RPMI7951 (cell line): ENCODE data around the gene MBNL3. TPM values are rescaled to one million over a fixed set of nuclear protein-coding genes. Genes with fewer than 3 reads are reported as not detected.

ENCODE experiments used
- DNase-seq: peaks from one replicate; pipeline ENCODE4 v3.0.0-alpha.2; 2012; ENCODE audit warnings: low read depth
- total RNA-seq: library from RNA; depleted of rRNA; stranded (reverse); fragments of >200 nt; shearing (Covaris generic); gene quantifications from 2 replicates; pipeline ENCODE4 v1.2.3, GENCODE V29; 2014; rRNA removed

The MBNL3 gene
- total RNA-seq, result 3.2 and 4.2 TPM in 2 replicates

GRCh38 chrX:132488819-132489577, at the start of gene MBNL3:
TSS of gene MBNL3 (minus strand) at chrX:132489038. CDS start at chrX:132439611, 49,427 bp downstream.
- DNase-seq, result peak; percentile 71

GRCh38 chrX:132533409-132533808, 44.6 kb upstream of the MBNL3 start:
- no peak for DNase-seq

- no peak for DNase-seq
Observed at GRCh38 chrX:132532913-132533312, 44.1 kb upstream of the MBNL3 start.

GRCh38 chrX:132532097-132532496, 43.3 kb upstream of the MBNL3 start:
- DNase-seq, result no peak

- DNase-seq, result no peak
Observed at GRCh38 chrX:132520792-132521191, 32.0 kb upstream of the MBNL3 start.

- DNase-seq, result no peak
Observed at GRCh38 chrX:132520213-132520612, 31.4 kb upstream of the MBNL3 start.

- DNase-seq, result no peak
Observed at GRCh38 chrX:132518401-132518800, 29.6 kb upstream of the MBNL3 start.

- DNase-seq, result no peak
Observed at GRCh38 chrX:132508834-132509233, 20.0 kb upstream of the MBNL3 start.

- no peak for DNase-seq
Observed at GRCh38 chrX:132505116-132505515, 16.3 kb upstream of the MBNL3 start.

GRCh38 chrX:132504417-132504816, 15.6 kb upstream of the MBNL3 start:
- no peak for DNase-seq

- no peak for DNase-seq
Observed at GRCh38 chrX:132501606-132502005, 12.8 kb upstream of the MBNL3 start.

- no peak for DNase-seq
Observed at GRCh38 chrX:132497432-132497831, 8.6 kb upstream of the MBNL3 start.

- no peak for DNase-seq
Observed at GRCh38 chrX:132493095-132493494, 4.3 kb upstream of the MBNL3 start.

- DNase-seq, result peak; percentile 60
Observed at GRCh38 chrX:132491191-132491590, 2.4 kb upstream of the MBNL3 start.

GRCh38 chrX:132489578-132490419, 961 bp upstream of the MBNL3 start:
- DNase-seq, result peak; percentile 34

GRCh38 chrX:132488180-132488705, 595 bp downstream of the MBNL3 start:
- peak; percentile 39 for DNase-seq

GRCh38 chrX:132486599-132487178, 2.1 kb downstream of the MBNL3 start:
- DNase-seq, result no peak

- DNase-seq, result no peak
Observed at GRCh38 chrX:132483951-132484350, 4.9 kb downstream of the MBNL3 start.

- DNase-seq, result no peak
Observed at GRCh38 chrX:132483488-132483887, 5.3 kb downstream of the MBNL3 start.

GRCh38 chrX:132482632-132483031, 6.2 kb downstream of the MBNL3 start:
- DNase-seq, result no peak

- DNase-seq, result no peak
Observed at GRCh38 chrX:132481449-132481848, 7.4 kb downstream of the MBNL3 start.

- DNase-seq, result peak; percentile 72
Observed at GRCh38 chrX:132480581-132481203, 8.1 kb downstream of the MBNL3 start.
